Endothelial cell of umbilical vein (primary cell): ENCODE measurements around the gene ATP2A2. TPM values are rescaled to one million over a fixed set of nuclear protein-coding genes. Genes with fewer than 3 reads are reported as not detected.

Source experiments
- BruUV-seq: library from RNA; stranded (reverse); fragments of 400-500 nt; replicated peaks from 2 replicates; lab custom pipeline; 2021; lab: Mats Ljungman, UMichigan
- CTCF ChIA-PET: fragments of 300-600, 350-600 bp; sonication (Branson Sonifier 250); formaldehyde crosslinking; loops from one replicate; lab custom pipeline; 2021; ENCODE audit warnings: antibody characterized with exemption, inconsistent platforms; lab: Charles Lee
- POLR2A ChIA-PET: fragments of 300-600, 350-600 bp; sonication (Branson Sonifier 250); formaldehyde crosslinking; loops from one replicate; lab custom pipeline; 2021; ENCODE audit warnings: antibody characterized with exemption, inconsistent platforms; lab: Charles Lee
- DNase-seq: peaks from one replicate; pipeline ENCODE4 v3.0.0-alpha.2; 2011; ENCODE audit warnings: low read depth, low spot score
- FAIRE-seq: peaks from 2 replicates; lab custom pipeline; 2011; peaks lifted over from hg19 to GRCh38; lab: Jason Lieb, UNC
- H2AFZ ChIP-seq: 2 replicates; pipeline ENCODE4 v1.6.0; 2012; ENCODE audit warnings: low read depth, low read length, control low read depth, inconsistent platforms
- H3K27ac ChIP-seq: 2 replicates; pipeline ENCODE4 v1.5.1; 2011; ENCODE audit warnings: low read depth, mild to moderate bottlenecking, control low read depth, low read length, moderate library complexity; ENCODE audit not compliant: insufficient read depth
- H3K27me3 ChIP-seq, 2 experiments: 2 replicates each; pipeline versions ENCODE4 v1.6.0 to v1.6.1; 2011; ENCODE audit warnings: low read length in 2 of 2, mixed read lengths in 1 of 2; ENCODE audit not compliant: control insufficient read depth in 2 of 2, insufficient read depth in 2 of 2
- H3K36me3 ChIP-seq, 2 experiments: 2 replicates in 1 of 2; 3 replicates in 1 of 2; pipeline ENCODE4 v1.5.1; 2011; ENCODE audit warnings: low read length in 2 of 2, mild to moderate bottlenecking in 1 of 2, moderate library complexity in 1 of 2; ENCODE audit not compliant: control insufficient read depth in 2 of 2, insufficient read depth in 2 of 2; ENCODE audit errors: extremely low read depth in 1 of 2
- H3K4me1 ChIP-seq: 3 replicates; pipeline ENCODE4 v1.5.1; 2011; ENCODE audit warnings: mild to moderate bottlenecking, low read length; ENCODE audit not compliant: control insufficient read depth, insufficient read depth; ENCODE audit errors: extremely low read depth
- H3K4me2 ChIP-seq: 2 replicates; pipeline ENCODE4 v1.6.1; 2011; ENCODE audit warnings: low read length, control low read depth, mixed read lengths; ENCODE audit not compliant: insufficient read depth
- H3K4me3 ChIP-seq, 3 experiments: fragments of 200-600 bp in 1 of 3; sonication (generic), shearing (Covaris generic) in 1 of 3; replicated peaks in 1 of 3; 2 replicates each; pipeline ENCODE4 v1.5.1; 2011 to 2016; ENCODE audit warnings: control low read depth in 3 of 3, low read length in 3 of 3, mild to moderate bottlenecking in 2 of 3, inconsistent platforms in 1 of 3, low read depth in 1 of 3, moderate library complexity in 1 of 3; ENCODE audit not compliant: insufficient read depth in 1 of 3
- H3K79me2 ChIP-seq: 2 replicates; pipeline ENCODE4 v1.6.0; 2012; ENCODE audit warnings: low read length, inconsistent platforms; ENCODE audit not compliant: control insufficient read depth, insufficient read depth
- H3K9ac ChIP-seq: replicated peaks from 2 replicates; pipeline ENCODE3; 2011; ENCODE audit warnings: low read length, control low read depth; ENCODE audit not compliant: insufficient read depth; ENCODE audit errors: extremely low read depth
- H3K9me1 ChIP-seq: replicated peaks from 3 replicates; pipeline ENCODE4 v1.6.0; 2011; ENCODE audit warnings: mild to moderate bottlenecking, low read length; ENCODE audit not compliant: control insufficient read depth, insufficient read depth; ENCODE audit errors: extremely low read depth
- H3K9me3 ChIP-seq: replicated peaks from 2 replicates; pipeline ENCODE4 v1.5.1; 2012; ENCODE audit warnings: low read length, inconsistent platforms; ENCODE audit not compliant: control insufficient read depth, insufficient read depth
- H4K20me1 ChIP-seq: replicated peaks from 2 replicates; pipeline ENCODE3; 2011; ENCODE audit warnings: mild to moderate bottlenecking, low read length; ENCODE audit not compliant: control insufficient read depth, insufficient read depth; ENCODE audit errors: extremely low read depth
- EZH2 ChIP-seq: IDR thresholded peaks from 2 replicates; pipeline ENCODE4 v1.6.1; 2012; ENCODE audit warnings: borderline replicate concordance, low read depth, mild to moderate bottlenecking, moderate library complexity, low read length, inconsistent platforms; ENCODE audit not compliant: severe bottlenecking
- FOS ChIP-seq: IDR thresholded peaks from 2 replicates; pipeline ENCODE4 v1.6.1; 2011; ENCODE audit warnings: mild to moderate bottlenecking, low read length, moderate library complexity, borderline replicate concordance; ENCODE audit not compliant: insufficient read depth
- GATA2 ChIP-seq: IDR thresholded peaks from 2 replicates; pipeline ENCODE4 v1.7.0; 2011; ENCODE audit warnings: low read depth, mild to moderate bottlenecking, moderate library complexity, mixed read lengths, low read length; ENCODE audit not compliant: insufficient read length, insufficient read depth
- JUN ChIP-seq: IDR thresholded peaks from 2 replicates; pipeline ENCODE4 v1.6.1; 2011; ENCODE audit warnings: borderline replicate concordance, low read depth; ENCODE audit not compliant: insufficient read length, insufficient read depth
- MYC ChIP-seq: IDR thresholded peaks from one replicate; pipeline ENCODE4 v1.6.1; 2011; ENCODE audit warnings: mild to moderate bottlenecking, low read depth, low read length
- POLR2A ChIP-seq: IDR thresholded peaks from 2 replicates; pipeline ENCODE4 v1.6.1; 2012; ENCODE audit warnings: low read depth, mild to moderate bottlenecking, control low read depth, low read length
- POLR2AphosphoS5 ChIP-seq: IDR thresholded peaks from 2 replicates; pipeline ENCODE4 v1.6.1; 2012; ENCODE audit warnings: low read depth, mild to moderate bottlenecking, control low read depth, low read length, moderate library complexity; ENCODE audit not compliant: insufficient read depth
- dilution Hi-C: fragments of 300-500 bp; cut with MboI; formaldehyde crosslinking; loops from one replicate; pipeline ENCODE4 v1.15.0; 2019; ENCODE audit warnings: low sequenced_read_pairs; ENCODE audit not compliant: extremely low pct_ligation_motif_present
- intact Hi-C: fragments of 100-400 bp; cut with micrococcal nuclease; formaldehyde crosslinking; loops from one replicate; pipeline ENCODE4 v1.10.0; 2022
- polyA plus RNA-seq, 4 experiments: library from polyadenylated mRNA; depleted of rRNA in 3 of 4; stranded (reverse) in 3 of 4; unstranded in 1 of 4; fragments of >200 nt; gene quantifications; 2 replicates each; pipeline versions ENCODE4 v1.2.1 to v1.2.3, GENCODE V29; 2011 to 2012; ENCODE audit warnings: missing spikeins in 1 of 4
- total RNA-seq: library from RNA; stranded (reverse); gene quantifications from 2 replicates; pipeline ENCODE4 v1.2.3, GENCODE V29; 2021
- TF ChIP-seq, protein P1 (sequence below), 2 donors: IDR thresholded peaks; 1 replicate in 1 of 2; 2 replicates in 1 of 2; pipeline ENCODE4 v1.5.1; 2011; ENCODE audit warnings: low read length in 2 of 2, mild to moderate bottlenecking in 2 of 2, moderate library complexity in 2 of 2, control low read depth in 1 of 2, inconsistent platforms in 1 of 2, low read depth in 1 of 2; ENCODE audit not compliant: insufficient read depth in 1 of 2; ENCODE audit errors: extremely low read depth in 1 of 2
- TF ChIP-seq, protein P2 (sequence below): IDR thresholded peaks from 2 replicates; pipeline ENCODE4 v1.6.1; 2011; ENCODE audit not compliant: insufficient read depth, insufficient read length

ATP2A2 gene
- total and polyA plus RNA-seq, 2 donors (not counting 3 experiments of a cell fraction or from before 2014, with no cell fraction given), result 102 to 239 TPM

- TF ChIP-seq MYC (no peak), GATA2 (no peak), POLR2A (no peak), POLR2AphosphoS5 (no peak), FOS (no peak), JUN (no peak), EZH2 (no peak)
- TF ChIP-seq, protein P1, sequence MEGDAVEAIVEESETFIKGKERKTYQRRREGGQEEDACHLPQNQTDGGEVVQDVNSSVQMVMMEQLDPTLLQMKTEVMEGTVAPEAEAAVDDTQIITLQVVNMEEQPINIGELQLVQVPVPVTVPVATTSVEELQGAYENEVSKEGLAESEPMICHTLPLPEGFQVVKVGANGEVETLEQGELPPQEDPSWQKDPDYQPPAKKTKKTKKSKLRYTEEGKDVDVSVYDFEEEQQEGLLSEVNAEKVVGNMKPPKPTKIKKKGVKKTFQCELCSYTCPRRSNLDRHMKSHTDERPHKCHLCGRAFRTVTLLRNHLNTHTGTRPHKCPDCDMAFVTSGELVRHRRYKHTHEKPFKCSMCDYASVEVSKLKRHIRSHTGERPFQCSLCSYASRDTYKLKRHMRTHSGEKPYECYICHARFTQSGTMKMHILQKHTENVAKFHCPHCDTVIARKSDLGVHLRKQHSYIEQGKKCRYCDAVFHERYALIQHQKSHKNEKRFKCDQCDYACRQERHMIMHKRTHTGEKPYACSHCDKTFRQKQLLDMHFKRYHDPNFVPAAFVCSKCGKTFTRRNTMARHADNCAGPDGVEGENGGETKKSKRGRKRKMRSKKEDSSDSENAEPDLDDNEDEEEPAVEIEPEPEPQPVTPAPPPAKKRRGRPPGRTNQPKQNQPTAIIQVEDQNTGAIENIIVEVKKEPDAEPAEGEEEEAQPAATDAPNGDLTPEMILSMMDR (IDR thresholded peaks at IDR 0.05; ENCODE audit: extremely low read depth in 1 of 2, insufficient read depth in 1 of 2, low read depth in 1 of 2, low read length in 2 of 2), result no peak
- TF ChIP-seq, protein P2, sequence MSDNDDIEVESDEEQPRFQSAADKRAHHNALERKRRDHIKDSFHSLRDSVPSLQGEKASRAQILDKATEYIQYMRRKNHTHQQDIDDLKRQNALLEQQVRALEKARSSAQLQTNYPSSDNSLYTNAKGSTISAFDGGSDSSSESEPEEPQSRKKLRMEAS, result no peak
- FAIRE-seq (no peak), DNase-seq (no peak)
- Histone ChIP-seq H2AFZ (no peak overlapping the region), H3K79me2 (peaks cover 90% of the 10 kb centered on the region), H3K27ac (no peak overlapping the region), H3K4me3 (no peak overlapping the region), H3K36me3 (peaks cover 9 to 17% of the 10 kb centered on the region in 2 experiments), H3K4me1 (peaks cover 23% of the 10 kb centered on the region), H3K9me3 (no peaks in the 10 kb centered on the region), H3K9ac (no peak overlapping the region), H3K27me3 (no peaks in the 10 kb centered on the region), H4K20me1 (peaks cover 4% of the 10 kb centered on the region), H3K9me1 (no peaks in the 10 kb centered on the region), H3K4me2 (no peak overlapping the region)
- ChIA-PET CTCF (interaction anchor here (0.8 to 3.4 kb wide), 2 partner anchors 9 kb away, joined by 3 to 17 read pairs; partner anchors contain the start of gene ATP2A2), POLR2A (no interaction called here)
- BruUV-seq, result no TSS peak
- intact Hi-C loops (no loop called here), dilution Hi-C loops (no loop called here)
These were observed 8.6 kb downstream of the ATP2A2 start for GRCh38 chr12:110289711-110290078.
